CD8-positive, alpha-beta memory T cell (primary cell): Measurements from ENCODE around the gene UNKL. TPM values are rescaled to one million over a fixed set of nuclear protein-coding genes. Genes with fewer than 3 reads are reported as not detected.
A peak's percentile ranks its signal among the peaks of the same experiment; 100 is the strongest.

ENCODE experiments used
- CTCF ChIA-PET: fragments of 350-600 bp; sonication (Branson Sonifier 250); formaldehyde crosslinking; loops from one replicate; lab custom pipeline; 2021; ENCODE audit warnings: antibody characterized with exemption; lab: Charles Lee
- POLR2A ChIA-PET: fragments of 350-600 bp; sonication (Branson Sonifier 250); formaldehyde crosslinking; loops from one replicate; lab custom pipeline; 2021; ENCODE audit warnings: antibody characterized with exemption; lab: Charles Lee
- DNase-seq, 5 donors: peaks; one replicate each; pipeline versions ENCODE4 v3.0.0 to v3.0.0-alpha.2; 2020 to 2022; ENCODE audit warnings: mixed read lengths in 1 of 5
- H3K27ac ChIP-seq: one replicate; pipeline ENCODE4 v1.7.0; 2013; ENCODE audit warnings: low read depth, mild to moderate bottlenecking, low read length, moderate library complexity
- H3K27me3 ChIP-seq: 2 replicates; pipeline ENCODE4 v1.7.0; 2013; ENCODE audit warnings: low read length, mild to moderate bottlenecking; ENCODE audit not compliant: insufficient read depth, poor library complexity, severe bottlenecking
- H3K36me3 ChIP-seq: 2 replicates; pipeline ENCODE4 v1.7.0; 2013; ENCODE audit warnings: mild to moderate bottlenecking, low read length, moderate library complexity; ENCODE audit not compliant: insufficient read depth
- H3K4me1 ChIP-seq: 2 replicates; pipeline ENCODE4 v1.7.0; 2013; ENCODE audit warnings: mild to moderate bottlenecking, low read length, moderate library complexity; ENCODE audit not compliant: insufficient read depth
- H3K4me3 ChIP-seq: 2 replicates; pipeline ENCODE4 v1.7.0; 2013; ENCODE audit warnings: mild to moderate bottlenecking, low read length
- H3K9me3 ChIP-seq: 2 replicates; pipeline ENCODE4 v1.7.0; 2013; ENCODE audit warnings: mild to moderate bottlenecking, low read length
- H3K27ac Mint-ChIP-seq, 8 donors: one replicate each; pipeline ENCODE4 v1.8.0; 2020 to 2021; ENCODE audit warnings: mixed read lengths in 8 of 8, mild to moderate bottlenecking in 6 of 8, inconsistent platforms in 3 of 8, moderate library complexity in 3 of 8
- H3K27me3 Mint-ChIP-seq, 2 donors: one replicate each; pipeline ENCODE4 v1.8.0; 2020 to 2021; ENCODE audit warnings: mixed read lengths in 2 of 2, mild to moderate bottlenecking in 1 of 2, moderate library complexity in 1 of 2
- H3K36me3 Mint-ChIP-seq, 3 donors: one replicate each; pipeline ENCODE4 v1.8.0; 2020 to 2021; ENCODE audit warnings: mixed read lengths in 3 of 3, inconsistent platforms in 1 of 3, mild to moderate bottlenecking in 1 of 3
- H3K4me1 Mint-ChIP-seq, 3 donors: one replicate each; pipeline ENCODE4 v1.8.0; 2020 to 2021; ENCODE audit warnings: mixed read lengths in 3 of 3, inconsistent platforms in 1 of 3, mild to moderate bottlenecking in 1 of 3
- H3K4me3 Mint-ChIP-seq, 7 donors: one replicate each; pipeline ENCODE4 v1.8.0; 2020 to 2021; ENCODE audit warnings: mixed read lengths in 7 of 7, mild to moderate bottlenecking in 6 of 7, moderate library complexity in 4 of 7, inconsistent platforms in 2 of 7
- H3K9me3 Mint-ChIP-seq, 5 donors: one replicate each; pipeline ENCODE4 v1.8.0; 2020 to 2022; ENCODE audit warnings: mixed read lengths in 5 of 5, mild to moderate bottlenecking in 3 of 5, moderate library complexity in 2 of 5, inconsistent platforms in 1 of 5
- polyA plus RNA-seq: library from polyadenylated mRNA; unstranded; fragments of 300-500 nt; fragmentation: Illumina TruSeq; gene quantifications from one replicate; pipeline ENCODE4 v1.2.3, GENCODE V29; 2021
- total RNA-seq, 2 experiments: library from RNA; stranded (reverse); gene quantifications; one replicate each; pipeline ENCODE4 v1.2.3, GENCODE V29; 2021

UNKL gene
- total and polyA plus RNA-seq, 3 experiments from 2014 or later = 8.1 to 38.0 (median 32.9) TPM

- no peaks in the 10 kb centered on the region for H3K27me3 ChIP-seq
- ChIA-PET POLR2A (no interaction called here), CTCF (no interaction called here)
- DNase-seq = no peak
- H3K36me3 ChIP-seq = no peaks in the 10 kb centered on the region
- Mint-ChIP-seq H3K4me1 (peaks cover 0 to 5% (median 0%) of the 10 kb centered on the region in 3 donors), H3K27me3 (no peaks in the 10 kb centered on the region), H3K9me3 (no peaks in the 10 kb centered on the region), H3K27ac (peak within 1 kb of the TSS in 2 of 8 donors; percentile 47 to 76), H3K4me3 (peak within 1 kb of the TSS in 4 of 7 donors; percentile 41 to 80 (median 55)), H3K36me3 (no peaks in the 10 kb centered on the region)
- no peaks in the 10 kb centered on the region for H3K4me1 ChIP-seq
- no peak within 1 kb of the TSS for H3K4me3 ChIP-seq
- H3K27ac ChIP-seq = no peak within 1 kb of the TSS
- H3K9me3 ChIP-seq = no peaks in the 10 kb centered on the region
These were observed 16.4 kb upstream of the UNKL start, which contains the start of gene PERCC1 for GRCh38 chr16:1430759-1431496. PERCC1 (plus strand) TSS chr16:1431078; CDS start chr16:1432594, 1,516 bp downstream.

DNA sequence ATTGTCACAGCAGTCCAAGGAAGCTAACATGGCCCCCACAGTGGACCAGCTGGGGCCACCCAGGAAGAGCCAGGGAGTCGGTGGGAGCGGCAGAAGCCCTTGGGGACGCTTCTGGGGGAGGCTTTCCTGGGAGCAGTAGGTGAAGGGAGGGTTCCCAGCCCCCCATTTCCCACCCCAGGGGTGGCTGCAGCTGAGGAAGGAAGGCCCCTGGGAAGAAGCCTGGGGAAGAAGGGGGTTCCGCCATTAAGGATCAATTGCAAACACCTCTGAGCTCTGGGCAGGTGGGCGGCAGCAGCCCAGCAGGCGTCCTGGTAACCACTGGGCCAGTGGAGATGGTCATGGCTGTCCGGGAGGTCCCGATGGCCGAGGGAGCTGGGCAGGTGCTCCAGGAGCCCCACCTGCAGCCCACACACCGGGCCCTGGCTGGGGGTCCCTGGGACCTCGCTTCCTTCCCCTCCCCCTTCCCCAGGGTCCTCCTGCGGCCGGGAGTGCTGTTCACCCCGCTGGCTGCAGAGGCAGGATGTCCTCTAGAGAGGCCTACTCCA lies 15.8 kb upstream of the UNKL start:
- H3K27me3 ChIP-seq = no peaks in the 10 kb centered on the region
- Mint-ChIP-seq H3K4me3 (no peak overlapping the region), H3K9me3 (no peaks in the 10 kb centered on the region), H3K27ac (peak overlapping the region in 1 of 8 donors; percentile 76), H3K4me1 (peaks cover 0 to 5% (median 0%) of the 10 kb centered on the region in 3 donors), H3K27me3 (no peaks in the 10 kb centered on the region), H3K36me3 (no peaks in the 10 kb centered on the region)
- DNase-seq = no peak
- no peak overlapping the region for H3K27ac ChIP-seq
- no peak overlapping the region for H3K4me3 ChIP-seq
- no peaks in the 10 kb centered on the region for H3K4me1 ChIP-seq
- H3K9me3 ChIP-seq = no peaks in the 10 kb centered on the region
- ChIA-PET POLR2A (no interaction called here), CTCF (no interaction called here)
- no peaks in the 10 kb centered on the region for H3K36me3 ChIP-seq

DNA sequence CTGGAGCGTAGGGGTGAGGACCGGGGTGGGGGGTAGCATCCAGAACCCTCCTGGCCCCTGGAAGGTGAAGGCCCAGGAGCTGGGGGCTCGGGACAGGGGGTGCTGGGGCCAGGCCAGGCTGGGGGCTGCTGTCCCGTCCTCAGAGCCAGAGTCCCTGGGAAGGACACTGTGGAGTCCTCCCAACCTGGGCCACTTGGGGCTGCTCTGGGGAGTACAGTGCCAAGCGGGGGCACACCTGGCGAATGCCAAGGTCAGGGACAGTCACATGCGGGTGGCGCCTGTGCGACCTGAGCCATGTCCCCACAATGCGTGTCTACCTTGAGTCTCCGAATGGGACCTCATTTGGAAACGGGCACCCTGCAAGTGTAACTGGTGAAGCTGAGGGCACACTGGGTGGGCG lies 15.1 kb upstream of the UNKL start:
- no peak overlapping the region for H3K27ac Mint-ChIP-seq
- peaks cover 0 to 5% (median 0%) of the 10 kb centered on the region in 3 donors for H3K4me1 Mint-ChIP-seq
- Histone ChIP-seq H3K36me3 (no peaks in the 10 kb centered on the region), H3K4me3 (no peak overlapping the region), H3K27me3 (no peaks in the 10 kb centered on the region), H3K27ac (no peak overlapping the region), H3K4me1 (no peaks in the 10 kb centered on the region), H3K9me3 (no peaks in the 10 kb centered on the region)
- no peaks in the 10 kb centered on the region for H3K27me3 Mint-ChIP-seq
- no peaks in the 10 kb centered on the region for H3K36me3 Mint-ChIP-seq
- ChIA-PET CTCF (interaction anchor here (0.9 kb wide), 1 partner anchor 9 kb away, joined by 3 read pairs; the partner anchor contains the start of gene UQCC4), POLR2A (interaction anchor here (0.6 kb wide), 2 partner anchors 151 to 790 kb away, joined by 3 to 9 read pairs; no protein-coding TSS in a partner anchor)
- H3K9me3 Mint-ChIP-seq = no peaks in the 10 kb centered on the region
- H3K4me3 Mint-ChIP-seq = peak overlapping the region in 1 of 7 donors; percentile 66
- DNase-seq = no peak

DNA sequence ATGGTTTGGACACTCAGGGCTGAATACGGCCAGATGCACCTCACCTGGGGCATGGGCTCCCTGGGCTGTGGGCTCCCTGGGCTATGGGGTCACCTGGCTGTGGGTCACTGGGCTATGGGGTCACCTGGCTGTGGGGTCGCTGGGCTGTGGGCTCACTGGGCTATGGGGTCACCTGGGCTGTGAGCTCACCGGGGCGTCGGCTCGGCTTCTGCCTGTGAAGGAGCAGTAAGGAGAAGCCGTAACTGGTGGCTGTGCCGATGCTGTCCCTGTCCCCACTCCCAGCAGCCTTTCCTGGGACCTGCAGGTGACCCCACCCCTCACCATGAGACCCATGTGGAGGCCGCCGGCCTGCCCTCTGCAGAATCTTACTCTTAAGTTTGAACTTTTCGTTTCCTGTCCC lies 14.5 kb upstream of the UNKL start:
- Histone ChIP-seq H3K27me3 (no peaks in the 10 kb centered on the region), H3K9me3 (no peaks in the 10 kb centered on the region), H3K4me3 (no peak overlapping the region), H3K27ac (no peak overlapping the region), H3K36me3 (no peaks in the 10 kb centered on the region), H3K4me1 (no peaks in the 10 kb centered on the region)
- H3K4me1 Mint-ChIP-seq = peaks cover 0 to 5% (median 0%) of the 10 kb centered on the region in 3 donors
- ChIA-PET CTCF (interaction anchor here (0.9 kb wide), 1 partner anchor 8 kb away, joined by 3 read pairs; the partner anchor contains the start of gene UQCC4), POLR2A (interaction anchor here (0.6 kb wide), 1 partner anchor 150 kb away, joined by 3 read pairs; no protein-coding TSS in a partner anchor)
- no peaks in the 10 kb centered on the region for H3K27me3 Mint-ChIP-seq
- no peak for DNase-seq
- H3K9me3 Mint-ChIP-seq = no peaks in the 10 kb centered on the region
- H3K36me3 Mint-ChIP-seq = no peaks in the 10 kb centered on the region
- H3K4me3 Mint-ChIP-seq = no peak overlapping the region
- peak overlapping the region in 1 of 8 donors; percentile 74 for H3K27ac Mint-ChIP-seq

GRCh38 chr16:1428511-1428910 lies 14.0 kb upstream of the UNKL start:
- CTCF ChIA-PET = interaction anchor here (1.1 kb wide), 1 partner anchor 277 kb away, joined by 3 read pairs; no protein-coding TSS in a partner anchor
- H3K4me1 ChIP-seq = no peaks in the 10 kb centered on the region
- no peaks in the 10 kb centered on the region for H3K9me3 Mint-ChIP-seq
- no peak overlapping the region for H3K4me3 ChIP-seq
- H3K27ac ChIP-seq = no peak overlapping the region
- DNase-seq = peak in 2 of 5 donors; percentile 25 to 33
- H3K27me3 Mint-ChIP-seq = no peaks in the 10 kb centered on the region
- no peaks in the 10 kb centered on the region for H3K36me3 ChIP-seq
- no peaks in the 10 kb centered on the region for H3K27me3 ChIP-seq
- peaks cover 0 to 5% (median 0%) of the 10 kb centered on the region in 3 donors for H3K4me1 Mint-ChIP-seq
- H3K36me3 Mint-ChIP-seq = no peaks in the 10 kb centered on the region
- H3K27ac Mint-ChIP-seq = no peak overlapping the region
- H3K9me3 ChIP-seq = no peaks in the 10 kb centered on the region
- H3K4me3 Mint-ChIP-seq = no peak overlapping the region
- POLR2A ChIA-PET = no interaction called here

GRCh38 chr16:1427473-1428461 lies 13.3 kb upstream of the UNKL start:
- H3K4me1 Mint-ChIP-seq = peaks cover 0 to 5% (median 0%) of the 10 kb centered on the region in 3 donors
- no peaks in the 10 kb centered on the region for H3K4me1 ChIP-seq
- no peaks in the 10 kb centered on the region for H3K27me3 Mint-ChIP-seq
- H3K4me3 ChIP-seq = no peak overlapping the region
- no peaks in the 10 kb centered on the region for H3K36me3 ChIP-seq
- H3K36me3 Mint-ChIP-seq = no peaks in the 10 kb centered on the region
- H3K27ac Mint-ChIP-seq = peak overlapping the region in 1 of 8 donors; percentile 14
- CTCF ChIA-PET = interaction anchor here (1.1 kb wide), 1 partner anchor 278 kb away, joined by 3 read pairs; no protein-coding TSS in a partner anchor
- H3K4me3 Mint-ChIP-seq = no peak overlapping the region
- H3K27ac ChIP-seq = no peak overlapping the region
- H3K9me3 ChIP-seq = no peaks in the 10 kb centered on the region
- H3K27me3 ChIP-seq = no peaks in the 10 kb centered on the region
- H3K9me3 Mint-ChIP-seq = no peaks in the 10 kb centered on the region
- no peak for DNase-seq
- POLR2A ChIA-PET = no interaction called here

DNA sequence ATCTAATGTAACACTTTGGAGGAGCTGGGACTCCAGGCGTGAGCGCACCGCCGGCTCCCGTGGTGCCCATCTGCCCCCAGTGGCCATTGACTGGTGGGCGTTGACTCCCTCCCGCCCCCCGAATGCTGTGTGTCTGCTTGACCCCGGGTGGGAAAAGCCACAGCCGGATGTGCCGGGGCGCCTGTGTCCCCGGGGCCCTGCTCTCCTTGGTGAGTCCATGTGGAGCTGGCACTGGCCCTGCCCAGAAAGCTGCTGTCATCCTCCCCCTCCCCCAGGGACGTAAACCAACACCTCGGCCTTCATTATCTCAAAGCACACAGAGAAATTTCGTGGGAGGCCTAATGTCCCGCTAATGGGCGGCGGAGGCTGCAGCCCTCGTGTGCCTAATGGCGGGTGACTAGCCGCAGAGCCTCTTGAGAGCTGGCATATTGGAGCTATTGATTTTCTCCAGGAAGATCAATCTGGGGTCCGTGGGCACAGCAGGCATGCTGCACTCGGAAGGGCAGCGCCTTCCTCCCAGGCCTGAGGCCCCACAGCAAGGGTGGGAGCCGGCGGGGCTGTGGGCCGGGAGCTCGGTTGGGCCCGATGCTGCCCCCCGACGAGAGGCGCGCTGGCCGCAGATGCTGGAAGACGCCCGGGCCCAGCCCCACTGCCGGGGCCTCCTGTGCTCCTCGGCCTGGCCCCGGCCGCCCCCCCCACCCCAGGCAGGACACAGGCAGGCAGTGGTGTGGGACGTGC lies 12.4 kb upstream of the UNKL start:
- H3K27me3 Mint-ChIP-seq = no peaks in the 10 kb centered on the region
- Histone ChIP-seq H3K4me3 (no peak overlapping the region), H3K36me3 (no peaks in the 10 kb centered on the region), H3K27ac (no peak overlapping the region), H3K4me1 (no peaks in the 10 kb centered on the region), H3K27me3 (no peaks in the 10 kb centered on the region), H3K9me3 (no peaks in the 10 kb centered on the region)
- peak overlapping the region in 1 of 8 donors; percentile 8 for H3K27ac Mint-ChIP-seq
- no peak for DNase-seq
- H3K9me3 Mint-ChIP-seq = no peaks in the 10 kb centered on the region
- H3K4me1 Mint-ChIP-seq = peaks cover 0 to 5% (median 0%) of the 10 kb centered on the region in 3 donors
- H3K36me3 Mint-ChIP-seq = no peaks in the 10 kb centered on the region
- ChIA-PET CTCF (no interaction called here), POLR2A (interaction anchor here (0.5 kb wide), 1 partner anchor 412 kb away, joined by 3 read pairs; no protein-coding TSS in a partner anchor)
- no peak overlapping the region for H3K4me3 Mint-ChIP-seq
